Measurements from ENCODE around the gene DNAL1.

Gene DNAL1, protein sequence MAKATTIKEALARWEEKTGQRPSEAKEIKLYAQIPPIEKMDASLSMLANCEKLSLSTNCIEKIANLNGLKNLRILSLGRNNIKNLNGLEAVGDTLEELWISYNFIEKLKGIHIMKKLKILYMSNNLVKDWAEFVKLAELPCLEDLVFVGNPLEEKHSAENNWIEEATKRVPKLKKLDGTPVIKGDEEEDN

DNA sequence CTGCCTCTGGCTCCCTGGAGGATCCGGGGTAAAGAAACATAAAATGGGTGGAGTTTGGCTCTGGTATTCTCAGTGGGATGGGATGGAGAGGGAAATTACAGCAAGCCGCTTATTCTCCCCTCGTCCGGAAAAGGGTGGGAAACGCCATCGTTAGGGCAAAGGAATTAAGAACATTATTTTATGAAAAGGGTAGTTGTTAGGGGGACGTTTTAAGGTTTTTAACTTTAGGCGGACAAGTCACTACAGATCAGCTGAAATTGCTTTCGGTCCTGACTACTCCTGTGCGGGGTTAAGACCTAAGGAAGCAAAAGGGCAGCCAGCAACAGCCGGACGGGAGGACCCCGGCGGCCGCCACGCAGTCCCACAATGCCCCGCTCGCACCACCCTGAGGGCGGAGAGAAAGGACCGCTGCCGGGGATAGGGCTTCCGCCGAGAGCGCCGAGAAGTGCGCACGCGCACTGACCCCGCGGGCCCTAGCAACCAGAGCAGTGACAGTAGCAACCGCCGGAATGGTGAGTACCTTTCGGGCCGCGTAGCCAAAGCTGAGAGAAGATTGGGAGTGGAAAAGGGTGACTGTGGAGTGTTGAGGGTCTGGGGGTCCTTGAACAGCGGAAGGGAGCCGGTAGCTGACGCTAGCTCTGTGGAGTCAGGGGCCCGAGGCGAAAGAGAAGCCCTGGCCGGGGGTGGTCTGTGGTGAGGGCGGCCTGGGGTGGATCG is at the start of gene DNAL1:
Gene DNAL1, plus strand, starts transcription at position 456 of the 717 bp plus-strand sequence. Its CDS starts 54 bp downstream, at position 510.
- H3K4me3 ChIP-seq (ENCODE audit: low read depth, low read length): peak within 1 kb of the TSS; percentile 97
- peak; percentile 93 for DNase-seq (ENCODE audit: low read depth)
- TF ChIP-seq, protein P1, sequence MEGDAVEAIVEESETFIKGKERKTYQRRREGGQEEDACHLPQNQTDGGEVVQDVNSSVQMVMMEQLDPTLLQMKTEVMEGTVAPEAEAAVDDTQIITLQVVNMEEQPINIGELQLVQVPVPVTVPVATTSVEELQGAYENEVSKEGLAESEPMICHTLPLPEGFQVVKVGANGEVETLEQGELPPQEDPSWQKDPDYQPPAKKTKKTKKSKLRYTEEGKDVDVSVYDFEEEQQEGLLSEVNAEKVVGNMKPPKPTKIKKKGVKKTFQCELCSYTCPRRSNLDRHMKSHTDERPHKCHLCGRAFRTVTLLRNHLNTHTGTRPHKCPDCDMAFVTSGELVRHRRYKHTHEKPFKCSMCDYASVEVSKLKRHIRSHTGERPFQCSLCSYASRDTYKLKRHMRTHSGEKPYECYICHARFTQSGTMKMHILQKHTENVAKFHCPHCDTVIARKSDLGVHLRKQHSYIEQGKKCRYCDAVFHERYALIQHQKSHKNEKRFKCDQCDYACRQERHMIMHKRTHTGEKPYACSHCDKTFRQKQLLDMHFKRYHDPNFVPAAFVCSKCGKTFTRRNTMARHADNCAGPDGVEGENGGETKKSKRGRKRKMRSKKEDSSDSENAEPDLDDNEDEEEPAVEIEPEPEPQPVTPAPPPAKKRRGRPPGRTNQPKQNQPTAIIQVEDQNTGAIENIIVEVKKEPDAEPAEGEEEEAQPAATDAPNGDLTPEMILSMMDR (conservative IDR thresholded peaks at IDR 0.05; ENCODE audit: low read depth, low read length): no peak

DNA sequence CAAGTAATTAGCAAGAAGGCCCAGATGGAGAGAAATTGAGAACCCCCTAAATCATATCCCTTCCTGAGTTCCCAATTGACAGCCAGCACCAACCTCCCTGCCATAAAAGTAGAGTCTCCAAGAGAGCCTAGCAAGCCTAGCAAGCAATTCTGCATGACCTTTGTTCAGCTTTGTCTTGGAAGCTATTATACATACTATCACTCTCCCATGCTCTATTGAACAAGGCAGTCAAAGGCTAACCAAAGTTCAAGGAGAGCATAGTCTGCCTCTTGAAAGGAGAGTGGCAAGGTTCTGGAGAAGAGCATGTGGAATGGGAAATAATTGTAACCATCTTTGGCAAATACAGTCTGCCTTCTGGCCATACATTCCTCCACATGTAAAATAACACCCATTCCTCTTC is 45.3 kb upstream of the DNAL1 start:
- no peak for DNase-seq (ENCODE audit: low read depth)
- TF ChIP-seq, protein P1 (conservative IDR thresholded peaks at IDR 0.05; ENCODE audit: low read depth, low read length): no peak
- no peak overlapping the region for H3K4me3 ChIP-seq (ENCODE audit: low read depth, low read length)

DNA sequence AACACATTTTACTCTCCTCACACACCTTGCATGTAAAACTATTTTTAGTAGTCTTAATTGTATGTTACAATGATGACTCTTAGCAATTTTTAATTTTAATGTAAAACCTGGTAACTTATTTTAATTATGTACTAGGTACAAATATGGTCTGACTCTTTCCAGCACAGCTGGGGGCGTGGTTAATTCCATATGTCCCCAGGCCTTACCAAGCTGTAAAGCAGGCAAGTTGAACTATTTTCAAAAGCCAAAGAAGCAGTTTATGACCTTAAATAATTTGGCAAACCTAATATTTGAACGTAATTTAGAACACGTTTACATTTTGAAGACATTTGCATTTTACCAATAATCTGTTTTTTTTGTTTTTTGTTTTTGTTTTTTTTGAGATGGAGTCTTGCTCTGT is 41.8 kb upstream of the DNAL1 start:
- H3K4me3 ChIP-seq (ENCODE audit: low read depth, low read length): no peak overlapping the region
- DNase-seq (ENCODE audit: low read depth): no peak
- TF ChIP-seq, protein P1 (conservative IDR thresholded peaks at IDR 0.05; ENCODE audit: low read depth, low read length): no peak

DNA sequence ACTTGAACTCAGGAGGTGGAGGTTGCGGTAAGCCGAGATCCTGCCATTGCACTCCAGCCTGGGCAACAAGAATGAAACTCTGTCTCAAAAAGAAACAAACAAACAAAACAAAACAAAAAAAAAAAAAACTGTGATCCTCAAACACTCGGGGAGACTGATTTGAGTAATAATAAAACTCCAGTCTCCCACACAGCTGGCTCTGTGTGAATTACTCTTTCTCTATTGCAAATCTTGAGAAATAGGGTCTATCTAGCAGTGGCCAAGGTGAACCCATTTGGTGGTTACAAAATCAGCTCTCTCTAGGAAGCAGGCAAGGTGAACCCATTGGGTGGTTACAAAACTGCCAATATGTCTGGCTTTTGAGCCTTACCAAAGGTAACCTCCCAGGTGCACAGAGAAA is 38.5 kb upstream of the DNAL1 start:
- DNase-seq (ENCODE audit: low read depth): no peak
- TF ChIP-seq, protein P1 (conservative IDR thresholded peaks at IDR 0.05; ENCODE audit: low read depth, low read length): no peak
- H3K4me3 ChIP-seq (ENCODE audit: low read depth, low read length): no peak overlapping the region

DNA sequence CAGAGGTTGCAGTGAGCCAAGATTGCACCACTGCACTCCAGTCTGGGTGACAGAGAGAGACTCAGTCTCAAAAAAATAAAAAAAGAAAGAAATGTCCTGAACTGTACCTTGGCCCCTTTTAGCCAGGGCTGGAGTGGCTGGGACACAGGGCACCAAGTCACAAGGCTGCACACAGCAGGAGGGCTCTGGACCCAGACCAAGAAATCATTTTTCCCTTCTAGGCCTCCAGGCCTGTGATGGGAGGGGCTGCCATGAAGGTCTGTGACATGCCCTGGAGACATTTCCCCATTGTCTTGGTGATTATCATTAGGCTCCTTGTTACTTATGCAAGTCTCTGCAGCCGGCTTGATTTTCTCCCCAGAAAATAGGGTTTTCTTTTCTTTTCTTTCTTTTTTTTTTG is 37.5 kb upstream of the DNAL1 start:
- H3K4me3 ChIP-seq (ENCODE audit: low read depth, low read length): no peak overlapping the region
- TF ChIP-seq, protein P1 (conservative IDR thresholded peaks at IDR 0.05; ENCODE audit: low read depth, low read length): no peak
- no peak for DNase-seq (ENCODE audit: low read depth)

DNA sequence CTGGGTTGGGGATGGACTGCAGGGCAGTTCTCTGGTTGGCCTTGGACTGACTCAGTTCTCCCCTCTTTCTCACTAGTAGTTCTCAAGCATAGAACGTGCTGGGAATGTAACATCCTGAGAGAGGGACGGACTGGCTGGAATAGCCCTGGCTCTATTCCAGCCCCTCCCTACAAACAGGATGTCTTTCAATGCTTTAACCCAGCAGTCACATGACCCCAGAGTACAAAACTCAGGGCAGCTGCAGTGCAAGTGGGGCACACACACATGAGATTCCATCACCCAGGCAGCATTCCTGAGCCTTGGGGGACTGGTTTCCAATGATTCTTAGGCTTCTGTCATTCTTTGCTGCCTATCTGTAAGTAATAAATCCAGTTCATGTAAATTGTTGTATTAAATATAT is 34.1 kb upstream of the DNAL1 start:
- peak; percentile 80 for DNase-seq (ENCODE audit: low read depth)
- no peak overlapping the region for H3K4me3 ChIP-seq (ENCODE audit: low read depth, low read length)
- TF ChIP-seq, protein P1 (conservative IDR thresholded peaks at IDR 0.05; ENCODE audit: low read depth, low read length): no peak
